Measurements from ENCODE around the gene SPNS2.

SPNS2 gene

DNA sequence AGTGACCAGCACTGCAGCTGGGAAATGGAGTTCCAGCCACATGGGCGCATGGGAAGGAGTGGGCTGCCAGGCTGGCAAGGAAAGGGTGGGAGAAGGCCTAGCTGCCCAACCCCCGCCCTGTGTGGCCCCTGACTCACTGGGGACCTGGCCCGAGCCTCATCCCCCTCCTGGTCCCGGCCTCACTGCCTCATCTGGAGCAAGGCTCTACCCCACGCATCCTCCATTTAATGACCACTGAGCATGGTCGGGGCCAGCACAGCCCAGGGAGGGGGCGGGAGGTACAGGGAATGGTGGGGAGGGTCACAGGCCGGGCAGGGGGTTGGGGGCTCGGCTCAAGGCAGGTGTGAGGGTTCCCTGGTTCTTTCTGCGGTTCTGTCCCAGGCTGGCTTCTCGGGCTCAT lies 16.1 kb downstream of the SPNS2 start:
- H3K4me2 ChIP-seq (ENCODE audit: low read depth, low read length, poor library complexity, severe bottlenecking): no peak overlapping the region
- H3K9me2 ChIP-seq (replicated peaks; ENCODE audit: low read depth, low read length): no peaks in the 10 kb centered on the region
- no peak overlapping the region for H3K4me3 ChIP-seq (ENCODE audit: low read length, poor library complexity, severe bottlenecking)
- H3K4me1 ChIP-seq (ENCODE audit: insufficient read depth, low read length, poor library complexity, severe bottlenecking): peaks cover 4% of the 10 kb centered on the region
- no peaks in the 10 kb centered on the region for H4K20me1 ChIP-seq (ENCODE audit: insufficient read depth, low read length, poor library complexity, severe bottlenecking)
- TF ChIP-seq, protein P1, sequence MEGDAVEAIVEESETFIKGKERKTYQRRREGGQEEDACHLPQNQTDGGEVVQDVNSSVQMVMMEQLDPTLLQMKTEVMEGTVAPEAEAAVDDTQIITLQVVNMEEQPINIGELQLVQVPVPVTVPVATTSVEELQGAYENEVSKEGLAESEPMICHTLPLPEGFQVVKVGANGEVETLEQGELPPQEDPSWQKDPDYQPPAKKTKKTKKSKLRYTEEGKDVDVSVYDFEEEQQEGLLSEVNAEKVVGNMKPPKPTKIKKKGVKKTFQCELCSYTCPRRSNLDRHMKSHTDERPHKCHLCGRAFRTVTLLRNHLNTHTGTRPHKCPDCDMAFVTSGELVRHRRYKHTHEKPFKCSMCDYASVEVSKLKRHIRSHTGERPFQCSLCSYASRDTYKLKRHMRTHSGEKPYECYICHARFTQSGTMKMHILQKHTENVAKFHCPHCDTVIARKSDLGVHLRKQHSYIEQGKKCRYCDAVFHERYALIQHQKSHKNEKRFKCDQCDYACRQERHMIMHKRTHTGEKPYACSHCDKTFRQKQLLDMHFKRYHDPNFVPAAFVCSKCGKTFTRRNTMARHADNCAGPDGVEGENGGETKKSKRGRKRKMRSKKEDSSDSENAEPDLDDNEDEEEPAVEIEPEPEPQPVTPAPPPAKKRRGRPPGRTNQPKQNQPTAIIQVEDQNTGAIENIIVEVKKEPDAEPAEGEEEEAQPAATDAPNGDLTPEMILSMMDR (conservative IDR thresholded peaks at IDR 0.05; ENCODE audit: low read length): no peak
- TF ChIP-seq EZH2phosphoT487 (IDR thresholded peaks at IDR 0.05; ENCODE audit: borderline replicate concordance): no peak
- no peaks in the 10 kb centered on the region; the same call in 1 of the 2 replicates for H3K36me3 ChIP-seq (ENCODE audit: insufficient read depth, low read length)
- H3K79me2 ChIP-seq (ENCODE audit: insufficient read depth, low read length): peaks cover 11% of the 10 kb centered on the region; the same call in 1 of the 2 replicates
- no peak overlapping the region for H2AFZ ChIP-seq (ENCODE audit: low read length)
- H3F3A ChIP-seq (ENCODE audit: low read depth): no peaks in the 10 kb centered on the region
- H3K27me3 ChIP-seq (ENCODE audit: insufficient read depth, low read length, poor library complexity, severe bottlenecking): no peaks in the 10 kb centered on the region
- H3K9me3 ChIP-seq (ENCODE audit: insufficient read depth, low read depth, low read length): no peaks in the 10 kb centered on the region
- H3K9ac ChIP-seq (ENCODE audit: low read depth, low read length, poor library complexity, severe bottlenecking): no peak overlapping the region

DNA sequence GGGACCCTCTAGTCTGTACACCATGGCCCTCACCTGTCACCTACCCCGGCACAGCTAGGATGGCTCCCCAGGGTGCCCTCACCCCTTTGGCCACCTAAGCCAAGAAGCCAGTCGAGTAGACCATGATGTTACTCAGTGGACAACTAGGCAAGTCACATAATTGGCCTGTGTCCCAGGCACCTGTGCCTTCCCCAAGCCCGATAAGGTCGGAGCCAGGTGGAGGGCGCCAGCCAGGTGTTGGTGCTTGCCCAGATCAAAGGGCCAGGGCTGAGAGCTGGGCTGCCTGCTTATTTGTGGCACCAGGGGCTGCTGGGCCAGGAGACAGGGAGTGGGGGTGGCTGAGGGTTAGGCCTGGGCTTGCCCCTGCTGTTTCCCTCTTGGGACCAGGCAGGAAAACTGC lies 16.8 kb downstream of the SPNS2 start:
- no peaks in the 10 kb centered on the region for H3K27me3 ChIP-seq (ENCODE audit: insufficient read depth, low read length, poor library complexity, severe bottlenecking)
- no peak overlapping the region for H3K4me3 ChIP-seq (ENCODE audit: low read length, poor library complexity, severe bottlenecking)
- no peak overlapping the region for H3K4me2 ChIP-seq (ENCODE audit: low read depth, low read length, poor library complexity, severe bottlenecking)
- no peaks in the 10 kb centered on the region for H4K20me1 ChIP-seq (ENCODE audit: insufficient read depth, low read length, poor library complexity, severe bottlenecking)
- no peak overlapping the region for H2AFZ ChIP-seq (ENCODE audit: low read length)
- H3K36me3 ChIP-seq (ENCODE audit: insufficient read depth, low read length): no peaks in the 10 kb centered on the region
- H3F3A ChIP-seq (ENCODE audit: low read depth): no peaks in the 10 kb centered on the region
- no peaks in the 10 kb centered on the region for H3K4me1 ChIP-seq (ENCODE audit: insufficient read depth, low read length, poor library complexity, severe bottlenecking)
- H3K9ac ChIP-seq (ENCODE audit: low read depth, low read length, poor library complexity, severe bottlenecking): no peak overlapping the region
- no peaks in the 10 kb centered on the region for H3K9me3 ChIP-seq (ENCODE audit: insufficient read depth, low read depth, low read length)
- H3K9me2 ChIP-seq (replicated peaks; ENCODE audit: low read depth, low read length): no peaks in the 10 kb centered on the region
- peaks cover 4% of the 10 kb centered on the region; the same call in 1 of the 2 replicates for H3K79me2 ChIP-seq (ENCODE audit: insufficient read depth, low read length)
- TF ChIP-seq, protein P1 (conservative IDR thresholded peaks at IDR 0.05; ENCODE audit: low read length): no peak
- TF ChIP-seq EZH2phosphoT487 (IDR thresholded peaks at IDR 0.05; ENCODE audit: borderline replicate concordance): no peak

DNA sequence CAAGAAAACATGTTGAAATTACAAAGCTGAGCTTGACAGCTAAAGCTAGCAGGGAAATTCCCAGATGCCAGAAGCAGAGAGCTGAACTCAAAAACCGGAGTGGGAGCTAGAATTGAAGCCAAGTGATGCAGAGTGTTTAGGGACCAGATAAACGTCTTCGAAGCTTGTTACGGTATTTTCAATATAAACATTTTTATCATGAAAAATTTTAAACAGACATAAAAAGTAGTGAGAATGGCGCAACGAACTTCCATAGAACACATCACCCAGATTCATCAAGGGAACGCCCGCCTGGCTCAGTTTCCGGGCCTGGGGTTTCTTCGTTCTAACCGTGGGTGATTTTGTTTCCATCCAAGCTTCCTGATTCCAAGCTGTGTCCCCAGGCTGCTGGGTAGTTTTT lies 18.1 kb downstream of the SPNS2 start:
- no peak overlapping the region for H3K4me2 ChIP-seq (ENCODE audit: low read depth, low read length, poor library complexity, severe bottlenecking)
- H3F3A ChIP-seq (ENCODE audit: low read depth): no peaks in the 10 kb centered on the region
- no peak overlapping the region for H3K9ac ChIP-seq (ENCODE audit: low read depth, low read length, poor library complexity, severe bottlenecking)
- no peaks in the 10 kb centered on the region for H3K9me3 ChIP-seq (ENCODE audit: insufficient read depth, low read depth, low read length)
- no peaks in the 10 kb centered on the region for H3K27me3 ChIP-seq (ENCODE audit: insufficient read depth, low read length, poor library complexity, severe bottlenecking)
- no peaks in the 10 kb centered on the region for H3K4me1 ChIP-seq (ENCODE audit: insufficient read depth, low read length, poor library complexity, severe bottlenecking)
- H3K36me3 ChIP-seq (ENCODE audit: insufficient read depth, low read length): no peaks in the 10 kb centered on the region
- TF ChIP-seq, protein P1 (conservative IDR thresholded peaks at IDR 0.05; ENCODE audit: low read length): no peak
- no peak for TF ChIP-seq EZH2phosphoT487 (IDR thresholded peaks at IDR 0.05; ENCODE audit: borderline replicate concordance)
- no peaks in the 10 kb centered on the region for H4K20me1 ChIP-seq (ENCODE audit: insufficient read depth, low read length, poor library complexity, severe bottlenecking)
- no peak overlapping the region for H2AFZ ChIP-seq (ENCODE audit: low read length)
- no peak overlapping the region for H3K4me3 ChIP-seq (ENCODE audit: low read length, poor library complexity, severe bottlenecking)
- peaks cover 4% of the 10 kb centered on the region; the same call in 1 of the 2 replicates for H3K79me2 ChIP-seq (ENCODE audit: insufficient read depth, low read length)
- no peaks in the 10 kb centered on the region for H3K9me2 ChIP-seq (replicated peaks; ENCODE audit: low read depth, low read length)
